ENCODE measurements around the gene ZNF48. TPM values are rescaled to one million over a fixed set of nuclear protein-coding genes. Genes with fewer than 3 reads are reported as not detected.

Gene ZNF48
- polyA plus RNA-seq, 1 of the 3 experiments (the other 2 are of a cell fraction): 8.8 TPM

DNA sequence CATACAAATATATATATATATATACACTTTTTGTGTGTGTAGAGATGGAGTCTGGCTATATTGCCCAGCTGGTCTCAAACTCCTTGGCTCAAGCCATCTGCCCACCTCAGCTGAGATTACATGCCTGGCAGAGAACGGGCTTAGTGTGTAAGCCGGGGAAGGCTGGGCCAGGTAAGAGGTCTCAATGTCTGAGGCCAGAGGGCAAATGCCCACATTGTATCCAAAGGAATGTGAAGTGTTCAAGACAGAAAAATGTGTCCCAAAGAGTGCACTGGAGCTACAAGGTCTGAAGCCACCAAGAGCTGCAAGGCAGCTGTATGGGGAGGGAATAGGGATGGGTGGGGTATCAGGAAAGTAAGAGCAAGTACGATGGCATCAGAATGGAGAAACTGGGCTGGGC is 48.9 kb upstream of the ZNF48 start (continued):
- TF ChIP-seq TCF12 (IDR thresholded peaks at IDR 0.05) (no peak), CHD2 (IDR thresholded peaks at IDR 0.05; ENCODE audit: low read length, partially characterized antibody) (no peak), MEF2A (IDR thresholded peaks at IDR 0.05; ENCODE audit: borderline replicate concordance, low read depth) (no peak), SMC3 (IDR thresholded peaks at IDR 0.05; ENCODE audit: low read depth, low read length) (no peak), GATA2 (CRISPR knock-in tag; IDR thresholded peaks at IDR 0.05) (no peak)
- TF ChIP-seq, protein P1, sequence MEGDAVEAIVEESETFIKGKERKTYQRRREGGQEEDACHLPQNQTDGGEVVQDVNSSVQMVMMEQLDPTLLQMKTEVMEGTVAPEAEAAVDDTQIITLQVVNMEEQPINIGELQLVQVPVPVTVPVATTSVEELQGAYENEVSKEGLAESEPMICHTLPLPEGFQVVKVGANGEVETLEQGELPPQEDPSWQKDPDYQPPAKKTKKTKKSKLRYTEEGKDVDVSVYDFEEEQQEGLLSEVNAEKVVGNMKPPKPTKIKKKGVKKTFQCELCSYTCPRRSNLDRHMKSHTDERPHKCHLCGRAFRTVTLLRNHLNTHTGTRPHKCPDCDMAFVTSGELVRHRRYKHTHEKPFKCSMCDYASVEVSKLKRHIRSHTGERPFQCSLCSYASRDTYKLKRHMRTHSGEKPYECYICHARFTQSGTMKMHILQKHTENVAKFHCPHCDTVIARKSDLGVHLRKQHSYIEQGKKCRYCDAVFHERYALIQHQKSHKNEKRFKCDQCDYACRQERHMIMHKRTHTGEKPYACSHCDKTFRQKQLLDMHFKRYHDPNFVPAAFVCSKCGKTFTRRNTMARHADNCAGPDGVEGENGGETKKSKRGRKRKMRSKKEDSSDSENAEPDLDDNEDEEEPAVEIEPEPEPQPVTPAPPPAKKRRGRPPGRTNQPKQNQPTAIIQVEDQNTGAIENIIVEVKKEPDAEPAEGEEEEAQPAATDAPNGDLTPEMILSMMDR (IDR thresholded peaks at IDR 0.05): no peak

DNA sequence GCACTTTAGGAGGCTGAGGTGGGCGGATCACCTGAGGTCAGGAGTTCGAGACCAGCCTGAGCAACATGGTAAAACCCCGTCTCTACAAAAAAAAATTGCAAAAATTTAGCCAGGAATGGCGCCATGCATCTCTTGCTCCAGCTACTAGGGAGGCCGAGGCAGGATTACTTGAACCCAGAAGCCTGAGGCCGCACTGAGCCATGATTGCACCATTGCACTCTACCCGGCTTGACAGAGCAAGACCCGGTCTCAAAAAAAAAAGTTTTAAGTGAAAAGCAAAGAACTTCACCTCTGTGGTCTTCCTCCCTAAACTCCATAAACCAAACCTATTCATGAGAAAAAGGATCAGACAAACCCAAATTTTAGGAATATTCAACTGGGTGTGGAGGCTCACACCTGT is 47.1 kb upstream of the ZNF48 start:
- Histone ChIP-seq H3F3A (replicated peaks; ENCODE audit: insufficient read depth) (peaks cover 16% of the 10 kb centered on the region), H3K4me3 (ENCODE audit: low read depth in 2 of 2, low read length in 1 of 2) (no peak overlapping the region), H3K9me2 (no peaks in the 10 kb centered on the region), H3K4me1 (ENCODE audit: control insufficient read depth in 1 of 2, insufficient read depth in 2 of 2, low read depth in 1 of 2, low read length in 1 of 2) (peaks cover 6 to 14% of the 10 kb centered on the region in 2 experiments; a peak in 2 of 4 replicates), H3K27ac (ENCODE audit: low read depth in 2 of 2, low read length in 1 of 2) (no peak overlapping the region), H4K20me1 (ENCODE audit: insufficient read depth) (peaks cover 19% of the 10 kb centered on the region), H3K9me3 (no peaks in the 10 kb centered on the region), H3K27me3 (ENCODE audit: insufficient read depth) (no peaks in the 10 kb centered on the region), H3K79me2 (ENCODE audit: insufficient read depth) (peaks cover 6% of the 10 kb centered on the region; the same call in 1 of the 2 replicates), H3K4me2 (no peak overlapping the region), H3K36me3 (replicated peaks in 1 of 2; ENCODE audit: control insufficient read depth in 1 of 2, insufficient read depth in 2 of 2, low read length in 1 of 2) (peaks cover 15 to 29% of the 10 kb centered on the region in 2 experiments), H3K9ac (no peak overlapping the region), H2AFZ (ENCODE audit: low read depth) (no peak overlapping the region)
- ChIA-PET CTCF (no interaction called here), POLR2A (no interaction called here)
- 91% methylated on average over 8 of the region's 8 CpGs for WGBS (ENCODE audit: low lambda C conversion rate)
- no peak for DNase-seq
- no peak for TF ChIP-seq ELF1 (IDR thresholded peaks at IDR 0.05)
- no peak for TF ChIP-seq POLR2AphosphoS5 (IDR thresholded peaks at IDR 0.05; ENCODE audit: low read depth, low read length)
- TF ChIP-seq FOXM1 (IDR thresholded peaks at IDR 0.05; ENCODE audit: low read depth): no peak
- TF ChIP-seq RCOR1 (IDR thresholded peaks at IDR 0.05; ENCODE audit: low read length): no peak
- TF ChIP-seq, protein P2, sequence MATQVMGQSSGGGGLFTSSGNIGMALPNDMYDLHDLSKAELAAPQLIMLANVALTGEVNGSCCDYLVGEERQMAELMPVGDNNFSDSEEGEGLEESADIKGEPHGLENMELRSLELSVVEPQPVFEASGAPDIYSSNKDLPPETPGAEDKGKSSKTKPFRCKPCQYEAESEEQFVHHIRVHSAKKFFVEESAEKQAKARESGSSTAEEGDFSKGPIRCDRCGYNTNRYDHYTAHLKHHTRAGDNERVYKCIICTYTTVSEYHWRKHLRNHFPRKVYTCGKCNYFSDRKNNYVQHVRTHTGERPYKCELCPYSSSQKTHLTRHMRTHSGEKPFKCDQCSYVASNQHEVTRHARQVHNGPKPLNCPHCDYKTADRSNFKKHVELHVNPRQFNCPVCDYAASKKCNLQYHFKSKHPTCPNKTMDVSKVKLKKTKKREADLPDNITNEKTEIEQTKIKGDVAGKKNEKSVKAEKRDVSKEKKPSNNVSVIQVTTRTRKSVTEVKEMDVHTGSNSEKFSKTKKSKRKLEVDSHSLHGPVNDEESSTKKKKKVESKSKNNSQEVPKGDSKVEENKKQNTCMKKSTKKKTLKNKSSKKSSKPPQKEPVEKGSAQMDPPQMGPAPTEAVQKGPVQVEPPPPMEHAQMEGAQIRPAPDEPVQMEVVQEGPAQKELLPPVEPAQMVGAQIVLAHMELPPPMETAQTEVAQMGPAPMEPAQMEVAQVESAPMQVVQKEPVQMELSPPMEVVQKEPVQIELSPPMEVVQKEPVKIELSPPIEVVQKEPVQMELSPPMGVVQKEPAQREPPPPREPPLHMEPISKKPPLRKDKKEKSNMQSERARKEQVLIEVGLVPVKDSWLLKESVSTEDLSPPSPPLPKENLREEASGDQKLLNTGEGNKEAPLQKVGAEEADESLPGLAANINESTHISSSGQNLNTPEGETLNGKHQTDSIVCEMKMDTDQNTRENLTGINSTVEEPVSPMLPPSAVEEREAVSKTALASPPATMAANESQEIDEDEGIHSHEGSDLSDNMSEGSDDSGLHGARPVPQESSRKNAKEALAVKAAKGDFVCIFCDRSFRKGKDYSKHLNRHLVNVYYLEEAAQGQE (IDR thresholded peaks at IDR 0.05; ENCODE audit: low read depth, low read length): no peak
- no peak for TF ChIP-seq SMC3 (IDR thresholded peaks at IDR 0.05; ENCODE audit: low read depth, low read length)
- TF ChIP-seq FOXJ3 (CRISPR knock-in tag; IDR thresholded peaks at IDR 0.05): no peak
- no peak for TF ChIP-seq TEAD4 (IDR thresholded peaks at IDR 0.05; ENCODE audit: borderline replicate concordance, insufficient read depth)
- TF ChIP-seq, protein P3, sequence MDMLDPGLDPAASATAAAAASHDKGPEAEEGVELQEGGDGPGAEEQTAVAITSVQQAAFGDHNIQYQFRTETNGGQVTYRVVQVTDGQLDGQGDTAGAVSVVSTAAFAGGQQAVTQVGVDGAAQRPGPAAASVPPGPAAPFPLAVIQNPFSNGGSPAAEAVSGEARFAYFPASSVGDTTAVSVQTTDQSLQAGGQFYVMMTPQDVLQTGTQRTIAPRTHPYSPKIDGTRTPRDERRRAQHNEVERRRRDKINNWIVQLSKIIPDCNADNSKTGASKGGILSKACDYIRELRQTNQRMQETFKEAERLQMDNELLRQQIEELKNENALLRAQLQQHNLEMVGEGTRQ (IDR thresholded peaks at IDR 0.05; ENCODE audit: borderline replicate concordance, low read depth, low read length): no peak
- TF ChIP-seq RFX5 (IDR thresholded peaks at IDR 0.05; ENCODE audit: low read length): no peak
- TF ChIP-seq TAF1 (IDR thresholded peaks at IDR 0.05; ENCODE audit: borderline replicate concordance, low read depth, low read length): no peak
- TF ChIP-seq MEF2A (IDR thresholded peaks at IDR 0.05; ENCODE audit: borderline replicate concordance, low read depth): no peak
- no peak for TF ChIP-seq TCF12 (IDR thresholded peaks at IDR 0.05)
- no peak for TF ChIP-seq GABPA (IDR thresholded peaks at IDR 0.05; ENCODE audit: low read depth)
- no peak for TF ChIP-seq FOSL2 (IDR thresholded peaks at IDR 0.05; ENCODE audit: borderline replicate concordance, low read depth)
- TF ChIP-seq, protein P4, sequence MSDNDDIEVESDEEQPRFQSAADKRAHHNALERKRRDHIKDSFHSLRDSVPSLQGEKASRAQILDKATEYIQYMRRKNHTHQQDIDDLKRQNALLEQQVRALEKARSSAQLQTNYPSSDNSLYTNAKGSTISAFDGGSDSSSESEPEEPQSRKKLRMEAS (IDR thresholded peaks at IDR 0.05; ENCODE audit: low read depth): no peak
- TF ChIP-seq NFIC (IDR thresholded peaks at IDR 0.05; ENCODE audit: borderline replicate concordance): no peak

All from SK-N-SH (cell line).